ENCODE data around the gene UBE2G1.

The UBE2G1 gene

DNA sequence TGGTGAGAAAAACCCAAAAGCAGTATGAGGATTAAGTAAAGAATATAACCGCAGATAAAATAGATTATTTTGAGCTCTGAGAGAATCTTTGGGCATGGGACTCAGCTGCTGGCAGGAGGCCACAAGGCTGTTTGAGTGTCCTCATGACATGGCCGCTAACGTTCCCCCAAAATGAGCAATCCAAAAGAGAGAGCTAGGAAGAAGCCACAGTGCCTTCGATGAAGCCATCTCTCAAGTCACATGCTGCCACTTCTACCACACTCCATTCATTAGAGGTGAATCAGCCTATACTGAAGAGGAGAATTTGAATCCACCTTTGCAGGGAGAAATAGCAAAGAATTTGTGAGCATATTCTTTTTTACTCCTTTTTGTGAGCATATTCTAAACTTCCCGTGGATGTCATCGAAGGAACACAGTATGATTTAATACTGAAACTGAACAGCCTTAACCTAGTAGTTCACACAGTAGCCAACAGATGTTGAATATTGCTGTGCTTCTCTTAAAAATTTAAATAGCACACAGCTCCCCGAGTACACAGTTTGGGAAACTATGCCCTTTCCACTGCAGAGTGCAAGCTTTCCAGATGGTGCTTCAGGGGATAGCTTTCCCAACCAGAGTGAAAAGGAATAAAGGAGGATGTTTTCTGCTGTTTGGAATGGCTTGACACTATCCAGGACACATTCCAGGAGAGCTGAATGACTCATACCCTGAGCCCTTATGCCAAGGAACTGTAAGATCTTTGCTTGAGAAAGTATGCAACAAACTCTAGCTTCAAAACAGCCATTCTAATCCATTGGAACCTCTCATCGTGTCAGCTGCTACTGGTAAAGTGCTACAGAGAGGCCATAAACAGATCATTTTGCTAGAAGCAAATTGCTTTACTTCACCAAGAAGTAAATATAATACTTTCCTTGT, 136.6 kb downstream of the UBE2G1 start:
- H3K27ac ChIP-seq, result no peak overlapping the region
- H3K9me3 ChIP-seq (ENCODE audit: control insufficient read depth, low read length), result no peaks in the 10 kb centered on the region
- TF ChIP-seq, protein P1, sequence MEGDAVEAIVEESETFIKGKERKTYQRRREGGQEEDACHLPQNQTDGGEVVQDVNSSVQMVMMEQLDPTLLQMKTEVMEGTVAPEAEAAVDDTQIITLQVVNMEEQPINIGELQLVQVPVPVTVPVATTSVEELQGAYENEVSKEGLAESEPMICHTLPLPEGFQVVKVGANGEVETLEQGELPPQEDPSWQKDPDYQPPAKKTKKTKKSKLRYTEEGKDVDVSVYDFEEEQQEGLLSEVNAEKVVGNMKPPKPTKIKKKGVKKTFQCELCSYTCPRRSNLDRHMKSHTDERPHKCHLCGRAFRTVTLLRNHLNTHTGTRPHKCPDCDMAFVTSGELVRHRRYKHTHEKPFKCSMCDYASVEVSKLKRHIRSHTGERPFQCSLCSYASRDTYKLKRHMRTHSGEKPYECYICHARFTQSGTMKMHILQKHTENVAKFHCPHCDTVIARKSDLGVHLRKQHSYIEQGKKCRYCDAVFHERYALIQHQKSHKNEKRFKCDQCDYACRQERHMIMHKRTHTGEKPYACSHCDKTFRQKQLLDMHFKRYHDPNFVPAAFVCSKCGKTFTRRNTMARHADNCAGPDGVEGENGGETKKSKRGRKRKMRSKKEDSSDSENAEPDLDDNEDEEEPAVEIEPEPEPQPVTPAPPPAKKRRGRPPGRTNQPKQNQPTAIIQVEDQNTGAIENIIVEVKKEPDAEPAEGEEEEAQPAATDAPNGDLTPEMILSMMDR (IDR thresholded peaks at IDR 0.05), result no peak
- no peak overlapping the region for H2AFZ ChIP-seq
- no peaks in the 10 kb centered on the region for H3K36me3 ChIP-seq (ENCODE audit: control insufficient read depth, insufficient read depth, low read length)
- H3K79me2 ChIP-seq, result no peaks in the 10 kb centered on the region
- H3K4me1 ChIP-seq, result no peaks in the 10 kb centered on the region
- no peak overlapping the region for H3K4me2 ChIP-seq (ENCODE audit: low read length)
- no peaks in the 10 kb centered on the region for H3K27me3 ChIP-seq (ENCODE audit: control insufficient read depth, insufficient read depth, low read length)
- no peak overlapping the region for H3K4me3 ChIP-seq (ENCODE audit: low read depth, low read length)
- no peak overlapping the region for H3K9ac ChIP-seq

DNA sequence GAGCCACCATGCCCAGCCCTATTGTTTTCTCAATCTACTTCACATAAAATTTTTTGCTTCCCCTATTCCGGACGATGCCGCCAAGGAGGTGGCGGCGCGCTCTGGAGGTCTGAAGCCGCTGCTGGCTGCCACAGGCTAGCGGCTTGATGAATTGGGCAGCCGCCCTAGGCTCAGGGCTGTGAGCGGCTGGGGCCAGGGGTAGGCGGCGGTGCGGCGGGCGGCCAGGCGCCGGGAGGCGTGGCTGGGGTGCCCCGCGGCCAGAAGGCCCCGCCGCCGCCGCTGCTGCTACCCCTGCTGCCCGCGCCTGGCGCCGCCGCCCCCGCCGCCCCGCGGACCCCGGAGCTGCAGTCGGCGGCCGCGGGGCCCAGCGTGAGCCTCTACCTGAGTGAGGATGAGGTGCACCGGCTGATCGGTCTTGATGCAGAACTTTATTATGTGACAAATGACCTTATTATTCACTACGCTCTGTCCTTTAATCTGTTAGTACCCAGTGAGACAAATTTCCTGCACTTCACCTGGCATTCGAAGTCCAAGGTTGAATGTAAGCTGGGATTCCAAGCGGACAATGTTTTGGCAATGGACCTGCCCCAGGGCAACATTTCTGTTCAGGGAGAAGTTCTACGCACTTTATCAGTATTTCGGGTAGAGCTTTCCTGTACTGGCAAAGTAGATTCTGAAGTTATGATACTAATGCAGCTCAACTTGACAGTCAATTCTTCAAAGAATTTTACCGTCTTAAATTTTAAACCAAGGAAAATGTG, 144.4 kb downstream of the UBE2G1 start:
- Histone ChIP-seq H3K36me3 (ENCODE audit: control insufficient read depth, insufficient read depth, low read length) (no peaks in the 10 kb centered on the region), H3K4me1 (no peaks in the 10 kb centered on the region), H3K79me2 (no peaks in the 10 kb centered on the region), H3K4me2 (ENCODE audit: low read length) (no peak overlapping the region), H2AFZ (no peak overlapping the region), H3K9ac (no peak overlapping the region), H3K9me3 (ENCODE audit: control insufficient read depth, low read length) (no peaks in the 10 kb centered on the region), H3K4me3 (ENCODE audit: low read depth, low read length) (no peak overlapping the region), H3K27ac (no peak overlapping the region), H3K27me3 (ENCODE audit: control insufficient read depth, insufficient read depth, low read length) (no peaks in the 10 kb centered on the region)
- TF ChIP-seq, protein P1 (IDR thresholded peaks at IDR 0.05), result no peak

DNA sequence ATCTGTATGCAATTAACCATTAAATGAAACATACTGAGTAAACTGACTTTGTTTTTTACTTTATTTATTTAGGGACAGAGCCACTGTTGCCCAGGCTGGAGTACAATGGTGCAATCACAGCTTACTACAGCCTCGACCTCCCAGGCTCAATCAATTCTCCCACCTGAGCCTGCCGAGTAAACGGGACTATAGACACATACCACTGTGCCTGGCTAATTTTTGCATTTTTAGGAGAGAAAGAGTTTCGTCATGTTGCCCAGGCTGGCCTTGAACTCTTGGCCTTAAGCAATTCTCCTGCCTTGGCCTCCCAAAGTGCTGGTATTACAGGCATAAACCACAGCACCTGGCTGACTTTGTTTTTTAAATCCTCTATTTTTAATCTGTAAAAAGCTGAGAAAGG, 145.3 kb downstream of the UBE2G1 start:
- Histone ChIP-seq H3K9ac (no peak overlapping the region), H3K27me3 (ENCODE audit: control insufficient read depth, insufficient read depth, low read length) (no peaks in the 10 kb centered on the region), H3K4me2 (ENCODE audit: low read length) (no peak overlapping the region), H3K4me1 (no peaks in the 10 kb centered on the region), H3K9me3 (ENCODE audit: control insufficient read depth, low read length) (no peaks in the 10 kb centered on the region), H3K36me3 (ENCODE audit: control insufficient read depth, insufficient read depth, low read length) (no peaks in the 10 kb centered on the region), H3K4me3 (ENCODE audit: low read depth, low read length) (no peak overlapping the region), H3K79me2 (no peaks in the 10 kb centered on the region), H3K27ac (no peak overlapping the region), H2AFZ (no peak overlapping the region)
- TF ChIP-seq, protein P1 (IDR thresholded peaks at IDR 0.05), result no peak

DNA sequence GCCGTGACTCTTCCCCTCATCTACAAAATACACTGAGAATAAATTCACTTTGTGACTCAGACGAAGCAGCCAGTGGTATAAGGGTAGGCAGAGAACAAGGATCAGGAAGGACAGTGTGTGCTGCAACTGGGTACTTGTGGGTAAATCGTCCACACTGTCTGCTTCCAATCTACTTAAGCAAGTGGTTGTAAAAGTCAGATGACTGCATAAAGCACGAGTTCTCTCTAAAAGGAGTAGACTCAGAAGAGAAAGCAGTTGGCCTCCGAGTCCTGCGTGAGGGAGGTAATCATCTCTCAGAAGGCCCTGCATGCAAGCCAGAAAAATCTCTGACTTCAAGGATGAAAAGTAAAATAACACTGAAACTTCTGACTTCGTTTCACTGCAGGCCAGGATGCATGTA, 145.8 kb downstream of the UBE2G1 start:
- Histone ChIP-seq H3K27ac (no peak overlapping the region), H2AFZ (no peak overlapping the region), H3K9ac (no peak overlapping the region), H3K27me3 (ENCODE audit: control insufficient read depth, insufficient read depth, low read length) (no peaks in the 10 kb centered on the region), H3K4me1 (no peaks in the 10 kb centered on the region), H3K4me3 (ENCODE audit: low read depth, low read length) (no peak overlapping the region), H3K79me2 (no peaks in the 10 kb centered on the region), H3K36me3 (ENCODE audit: control insufficient read depth, insufficient read depth, low read length) (no peaks in the 10 kb centered on the region), H3K9me3 (ENCODE audit: control insufficient read depth, low read length) (no peaks in the 10 kb centered on the region), H3K4me2 (ENCODE audit: low read length) (no peak overlapping the region)
- TF ChIP-seq, protein P1 (IDR thresholded peaks at IDR 0.05), result no peak
